T-helper 1 cell treated with Interleukin-12 subunit alpha and Interleukin-12 subunit beta and Interleukin-4 antibody, amounts not matched to agents 30 μg/mL and 1 μg/mL, for 36 hours (primary cell): ENCODE results near the gene KIAA1549.
A peak's percentile ranks its signal among the peaks of the same experiment; 100 is the strongest.
"Not testable (repeated sequence)": the region's sequence is repeated elsewhere in the genome, so short reads cannot be mapped to it uniquely, and the experiment has no call there.

ENCODE experiments used
- H3K27ac Mint-ChIP-seq: one replicate; pipeline ENCODE4 v1.8.0; 2021; ENCODE audit warnings: mild to moderate bottlenecking, mixed read lengths
- H3K27me3 Mint-ChIP-seq: one replicate; pipeline ENCODE4 v1.8.0; 2021; ENCODE audit warnings: low read depth, mixed read lengths
- H3K36me3 Mint-ChIP-seq: one replicate; pipeline ENCODE4 v1.8.0; 2021; ENCODE audit warnings: low read depth, mixed read lengths
- H3K4me1 Mint-ChIP-seq: one replicate; pipeline ENCODE4 v1.8.0; 2021; ENCODE audit warnings: low read depth, mixed read lengths
- H3K4me3 Mint-ChIP-seq: one replicate; pipeline ENCODE4 v1.8.0; 2021; ENCODE audit warnings: mild to moderate bottlenecking, moderate library complexity, mixed read lengths
- H3K9me3 Mint-ChIP-seq: one replicate; pipeline ENCODE4 v1.8.0; 2021; ENCODE audit warnings: mixed read lengths

Gene KIAA1549

DNA sequence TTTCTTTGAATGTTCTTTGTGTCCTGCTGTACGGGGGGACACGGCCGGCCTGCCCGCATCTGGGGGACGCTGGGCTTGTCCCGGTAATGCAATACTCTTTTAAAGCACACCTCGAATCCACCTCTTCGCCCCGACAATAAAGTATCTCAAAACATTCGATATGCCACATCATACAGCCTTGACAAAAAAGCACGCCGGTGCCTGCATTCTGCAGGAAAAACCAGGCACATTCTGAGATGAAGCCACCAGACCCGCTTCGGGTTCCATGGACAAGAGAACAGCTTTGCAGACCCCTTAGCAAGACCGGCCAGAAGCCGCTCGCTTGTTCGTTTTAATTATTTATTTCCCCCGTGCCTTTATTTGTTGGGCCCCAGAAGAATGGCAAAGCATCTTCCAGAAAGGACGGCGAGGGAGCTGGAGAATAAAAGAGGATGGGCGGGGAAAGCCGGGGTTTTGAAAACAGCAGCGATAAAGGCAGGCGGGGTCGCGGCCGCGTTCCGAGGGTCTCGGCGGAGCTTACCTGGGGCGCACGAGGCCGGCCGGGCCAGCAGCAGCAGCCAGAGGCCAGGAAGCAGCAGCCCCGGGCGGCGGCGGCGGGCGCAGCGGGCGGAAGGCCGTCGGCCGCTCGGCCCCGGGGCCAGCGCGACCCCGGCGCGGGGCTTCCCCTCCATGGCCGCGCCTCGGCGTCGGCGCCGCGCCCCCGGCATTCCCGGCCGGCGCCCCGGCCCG is 462 bp downstream of the KIAA1549 start:
- H3K4me3 Mint-ChIP-seq: peak overlapping the region; percentile 86
- H3K9me3 Mint-ChIP-seq: no peaks in the 10 kb centered on the region
- peak overlapping the region; percentile 13 for H3K27ac Mint-ChIP-seq
- no peaks in the 10 kb centered on the region for H3K36me3 Mint-ChIP-seq
- H3K27me3 Mint-ChIP-seq: peaks cover 52% of the 10 kb centered on the region
- peaks cover 12% of the 10 kb centered on the region for H3K4me1 Mint-ChIP-seq

DNA sequence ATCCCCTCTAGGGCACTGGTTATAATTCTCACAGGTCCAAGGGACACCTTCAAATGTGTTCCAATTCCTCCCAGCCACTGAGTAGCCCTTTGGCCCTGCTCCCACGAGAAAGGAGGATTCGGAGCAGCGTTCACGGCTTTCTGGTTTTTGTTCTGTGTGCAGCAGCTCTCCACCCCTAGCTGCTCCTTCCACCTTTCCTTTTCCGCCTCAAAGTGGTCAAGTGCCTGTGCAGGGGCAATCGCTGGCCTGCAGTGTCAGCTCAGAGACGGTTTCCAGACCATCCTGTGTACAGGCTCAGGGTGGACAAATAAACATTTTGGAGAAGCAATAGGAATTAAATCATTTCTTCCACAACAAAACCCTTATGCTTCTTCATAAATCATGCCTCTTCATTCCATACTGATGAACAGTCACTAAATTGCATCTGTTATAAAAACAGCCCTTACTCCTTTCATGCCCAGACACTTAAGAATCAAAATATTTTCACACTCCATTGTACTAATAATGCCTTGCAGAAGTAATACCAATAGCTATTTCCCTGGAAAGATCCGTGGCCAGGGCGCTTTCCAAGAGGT is 1.1 kb downstream of the KIAA1549 start:
- Mint-ChIP-seq H3K4me1 (peaks cover 12% of the 10 kb centered on the region), H3K27me3 (peaks cover 53% of the 10 kb centered on the region), H3K36me3 (no peaks in the 10 kb centered on the region), H3K9me3 (no peaks in the 10 kb centered on the region), H3K27ac (no peak overlapping the region), H3K4me3 (peak overlapping the region; percentile 86)

DNA sequence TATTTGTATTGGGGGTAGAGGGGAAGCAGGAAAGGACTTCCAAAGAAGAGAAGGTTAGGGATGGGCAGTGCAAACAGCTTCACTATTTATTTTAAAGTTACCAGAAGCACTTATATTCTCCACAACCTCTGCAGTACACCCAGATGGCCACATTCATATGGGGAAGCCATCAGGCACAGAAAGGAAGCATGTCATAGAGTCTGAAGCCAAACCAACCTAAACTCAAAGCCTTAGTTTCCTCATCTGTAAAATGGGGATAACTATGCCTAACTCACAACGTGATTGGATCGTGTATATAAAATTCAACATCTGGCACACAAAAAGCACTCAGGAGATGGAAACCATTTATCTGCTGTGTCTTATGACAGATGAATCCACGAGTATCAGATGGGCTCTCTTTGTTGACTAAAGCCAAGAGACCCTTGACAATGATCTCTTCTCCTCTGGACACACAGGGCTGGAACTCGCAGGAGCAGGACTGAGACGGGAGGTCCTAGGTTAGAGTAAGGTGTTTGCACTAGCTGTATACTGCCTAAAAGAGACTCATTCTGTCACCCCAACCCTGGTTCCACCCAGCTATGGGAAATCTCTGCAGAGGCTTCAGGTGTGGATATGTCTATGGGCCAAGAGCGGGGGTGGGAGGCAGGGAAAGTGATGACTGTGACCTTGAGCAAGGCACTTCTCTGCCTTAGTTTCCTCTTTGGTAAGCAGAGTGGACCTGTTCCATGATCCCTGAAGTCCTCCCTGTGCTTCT is 1.8 kb downstream of the KIAA1549 start:
- Mint-ChIP-seq H3K27ac (no peak overlapping the region), H3K4me1 (peaks cover 12% of the 10 kb centered on the region), H3K27me3 (peaks cover 57% of the 10 kb centered on the region), H3K4me3 (peak overlapping the region; percentile 71), H3K36me3 (no peaks in the 10 kb centered on the region), H3K9me3 (no peaks in the 10 kb centered on the region)

DNA sequence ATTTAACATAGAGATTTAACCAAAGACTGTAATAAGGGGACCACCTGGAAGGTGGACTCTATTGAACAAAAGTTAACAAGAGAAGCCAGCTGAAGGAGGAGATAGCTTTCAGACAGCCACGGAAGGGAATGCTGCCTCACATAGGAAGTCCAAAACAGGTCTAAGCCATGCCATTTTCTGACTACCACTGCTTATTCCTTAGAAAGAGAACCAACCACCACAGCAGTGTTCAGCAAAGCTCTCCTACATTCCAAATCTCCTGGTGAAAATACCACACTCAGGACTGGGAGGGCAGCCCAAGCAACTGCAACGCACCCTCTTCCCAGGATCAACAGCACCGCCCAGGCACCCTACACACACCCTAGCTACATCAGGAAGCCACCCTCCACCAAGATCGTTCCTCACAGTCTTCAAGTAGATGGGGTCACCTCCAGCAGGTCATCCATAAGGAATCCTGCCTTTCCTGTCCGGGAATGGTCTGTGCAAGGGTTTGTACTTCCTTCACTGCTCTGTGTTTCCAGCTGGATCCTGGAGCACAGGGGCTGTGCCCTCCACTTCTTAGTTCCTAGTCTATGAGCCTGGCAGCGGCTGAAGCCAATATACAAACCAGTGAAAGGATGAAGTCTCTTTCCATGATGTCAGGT is 2.5 kb downstream of the KIAA1549 start:
- Mint-ChIP-seq H3K27ac (no peak overlapping the region), H3K4me1 (peaks cover 12% of the 10 kb centered on the region), H3K36me3 (no peaks in the 10 kb centered on the region), H3K9me3 (no peaks in the 10 kb centered on the region), H3K27me3 (peaks cover 61% of the 10 kb centered on the region), H3K4me3 (no peak overlapping the region)

DNA sequence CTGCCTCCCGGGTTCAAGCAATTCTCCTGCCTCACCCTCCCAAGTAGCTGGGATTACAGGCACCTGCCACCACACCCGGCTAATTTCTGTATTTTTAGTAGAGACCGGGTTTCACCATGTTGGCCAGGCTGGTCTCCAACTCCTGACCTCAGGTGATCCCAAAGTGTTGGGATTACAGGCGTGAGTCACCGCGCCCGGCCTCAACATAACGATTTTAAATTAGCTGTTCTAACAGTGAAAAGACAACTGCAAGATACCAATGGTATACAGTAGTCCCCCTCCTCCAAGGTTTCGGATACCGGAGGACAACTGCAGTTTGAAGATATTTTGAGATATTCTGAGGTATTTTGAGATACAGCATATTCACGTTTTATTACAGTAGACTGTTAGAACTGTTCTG is 5.0 kb downstream of the KIAA1549 start:
- H3K27me3 Mint-ChIP-seq: peaks cover 53% of the 10 kb centered on the region
- not testable (repeated sequence) for H3K9me3 Mint-ChIP-seq, H3K27ac Mint-ChIP-seq, H3K4me3 Mint-ChIP-seq, H3K36me3 Mint-ChIP-seq, H3K4me1 Mint-ChIP-seq

DNA sequence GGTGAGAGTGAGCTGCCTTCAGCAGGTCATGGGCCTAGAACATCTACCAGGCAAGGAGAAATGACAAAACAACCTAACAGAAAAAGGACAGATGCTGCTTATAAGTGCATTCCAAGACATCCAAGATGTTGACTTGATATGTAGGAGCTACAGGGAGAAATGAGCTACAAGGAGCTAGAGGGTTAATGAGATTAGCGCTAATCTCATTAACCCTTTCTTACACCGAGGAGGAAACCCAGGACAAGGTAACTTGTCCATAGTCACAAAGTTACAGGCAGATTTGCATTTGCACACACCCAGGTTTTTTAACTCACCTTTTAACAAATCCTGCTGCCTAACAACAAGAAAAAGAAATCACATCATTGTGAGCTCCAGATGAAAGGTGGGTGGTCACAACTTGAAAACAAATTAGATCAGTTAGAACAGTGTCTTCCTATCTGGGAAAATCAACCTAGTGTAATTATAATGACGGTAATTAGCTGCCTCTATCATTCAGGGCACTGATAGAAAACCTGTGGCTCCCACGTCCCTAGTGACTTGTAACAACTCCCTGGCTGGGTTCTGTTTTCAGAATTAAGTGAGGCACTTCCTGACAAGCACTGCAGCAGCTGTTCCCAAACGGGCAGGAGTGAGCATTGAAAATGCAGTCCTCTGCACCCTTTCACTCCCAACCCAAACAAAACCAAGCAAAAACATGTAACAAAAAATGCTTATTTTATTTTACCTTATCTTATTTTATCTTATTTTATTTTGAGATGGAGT is 5.7 kb downstream of the KIAA1549 start:
- Mint-ChIP-seq H3K27me3 (peaks cover 48% of the 10 kb centered on the region), H3K27ac (no peak overlapping the region), H3K4me1 (peaks cover 5% of the 10 kb centered on the region), H3K36me3 (no peaks in the 10 kb centered on the region), H3K9me3 (no peaks in the 10 kb centered on the region), H3K4me3 (no peak overlapping the region)

DNA sequence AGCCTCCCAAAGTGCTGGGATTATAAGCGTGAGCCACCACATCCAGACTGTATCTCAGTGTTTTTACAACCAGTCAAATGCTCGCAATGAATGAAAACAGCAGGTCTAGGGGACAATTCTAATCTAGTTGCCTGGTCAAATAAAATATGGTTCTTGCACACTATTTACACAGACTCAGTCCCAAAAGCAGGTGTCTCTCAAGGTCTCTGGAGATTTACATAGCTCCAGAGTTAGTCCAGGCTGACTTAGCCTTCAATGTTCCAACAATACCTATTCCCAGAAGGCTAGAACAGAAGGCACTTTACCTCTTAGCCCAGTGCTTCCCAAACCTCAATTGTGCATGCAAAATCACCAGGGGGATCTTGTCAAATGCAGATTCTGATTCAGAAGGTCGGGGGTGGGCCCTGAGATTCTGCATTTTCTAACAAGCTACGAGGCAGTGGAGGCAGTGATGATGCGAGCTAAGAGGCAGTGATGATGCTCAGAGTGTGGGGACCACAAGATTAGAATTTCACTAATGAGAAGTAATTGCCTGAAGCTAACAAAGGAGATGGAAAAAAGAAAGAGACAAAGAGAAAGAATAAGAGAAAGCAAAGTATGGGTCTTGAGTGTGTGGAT is 6.4 kb downstream of the KIAA1549 start:
- Mint-ChIP-seq H3K4me3 (no peak overlapping the region), H3K9me3 (no peaks in the 10 kb centered on the region), H3K27me3 (peaks cover 41% of the 10 kb centered on the region), H3K4me1 (no peaks in the 10 kb centered on the region), H3K36me3 (no peaks in the 10 kb centered on the region), H3K27ac (no peak overlapping the region)

DNA sequence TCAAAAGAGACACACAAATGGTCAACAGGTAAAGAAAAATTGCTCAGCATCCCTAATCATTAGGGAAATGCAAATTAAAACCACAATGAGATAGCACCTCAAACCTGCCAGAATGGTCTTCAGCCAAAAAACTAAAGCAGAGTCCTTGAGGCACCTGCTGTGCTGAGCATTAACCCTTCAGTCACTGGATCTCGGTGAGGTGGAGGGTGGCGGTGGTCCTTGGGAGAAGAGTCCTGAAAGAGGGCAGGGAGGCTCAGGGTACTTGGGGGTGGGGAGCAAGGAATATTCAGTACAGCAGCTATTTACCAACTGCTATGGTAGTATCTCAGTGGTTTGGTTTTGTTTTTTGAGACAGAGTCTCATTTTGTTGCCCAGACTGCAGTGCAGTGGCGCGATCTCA is 7.1 kb downstream of the KIAA1549 start:
- Mint-ChIP-seq H3K9me3 (no peaks in the 10 kb centered on the region), H3K36me3 (no peaks in the 10 kb centered on the region), H3K27ac (no peak overlapping the region)

DNA sequence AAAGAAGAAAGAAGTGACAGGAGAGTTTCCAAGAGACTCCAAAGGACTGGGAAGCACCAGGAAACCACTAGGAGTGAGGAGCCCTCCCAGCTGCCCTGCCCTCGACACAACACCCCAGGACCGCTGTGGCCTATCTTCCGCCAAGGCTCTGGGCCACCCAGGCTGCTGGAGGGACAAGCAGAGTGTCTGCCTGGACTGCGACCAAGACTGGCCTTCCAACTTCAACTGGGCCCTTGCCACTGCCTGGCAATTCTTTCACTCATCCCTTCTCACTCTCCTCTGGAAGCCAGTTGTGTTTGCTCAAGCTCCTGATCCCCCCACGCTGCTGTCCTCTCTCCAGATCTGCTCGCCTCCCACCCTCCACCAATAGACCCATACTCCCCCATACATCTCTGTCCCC is 10.2 kb downstream of the KIAA1549 start:
- Mint-ChIP-seq H3K27me3 (peaks cover 21% of the 10 kb centered on the region), H3K4me1 (no peaks in the 10 kb centered on the region), H3K36me3 (no peaks in the 10 kb centered on the region), H3K4me3 (no peak overlapping the region), H3K9me3 (no peaks in the 10 kb centered on the region), H3K27ac (no peak overlapping the region)

More for the DNA sequence above, 7.1 kb downstream of the KIAA1549 start:
- Mint-ChIP-seq H3K27me3 (peaks cover 34% of the 10 kb centered on the region), H3K4me1 (no peaks in the 10 kb centered on the region), H3K4me3 (no peak overlapping the region)

DNA sequence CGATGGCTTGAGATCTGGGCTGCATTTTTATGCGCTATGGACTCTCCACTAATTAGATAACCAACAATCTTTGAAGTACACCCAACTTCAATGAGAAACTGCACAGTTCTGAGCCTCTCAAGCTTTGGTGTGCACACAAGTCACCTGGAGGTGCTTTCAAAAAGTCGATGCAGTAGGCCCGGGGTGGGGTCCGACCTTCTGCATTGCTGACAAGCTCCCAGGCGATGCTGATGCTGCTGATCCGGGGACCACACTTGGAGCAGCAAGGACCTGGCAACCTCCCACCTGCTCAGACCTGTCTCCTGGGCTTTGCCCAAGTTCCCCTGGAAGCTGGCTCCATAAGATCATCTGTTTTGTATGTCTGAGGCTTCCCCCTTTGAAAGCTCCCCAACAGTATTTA is 10.7 kb downstream of the KIAA1549 start:
- H3K4me1 Mint-ChIP-seq: no peaks in the 10 kb centered on the region
- H3K27ac Mint-ChIP-seq: no peak overlapping the region
- H3K27me3 Mint-ChIP-seq: peaks cover 23% of the 10 kb centered on the region
- H3K4me3 Mint-ChIP-seq: no peak overlapping the region
- no peaks in the 10 kb centered on the region for H3K36me3 Mint-ChIP-seq
- H3K9me3 Mint-ChIP-seq: no peaks in the 10 kb centered on the region

DNA sequence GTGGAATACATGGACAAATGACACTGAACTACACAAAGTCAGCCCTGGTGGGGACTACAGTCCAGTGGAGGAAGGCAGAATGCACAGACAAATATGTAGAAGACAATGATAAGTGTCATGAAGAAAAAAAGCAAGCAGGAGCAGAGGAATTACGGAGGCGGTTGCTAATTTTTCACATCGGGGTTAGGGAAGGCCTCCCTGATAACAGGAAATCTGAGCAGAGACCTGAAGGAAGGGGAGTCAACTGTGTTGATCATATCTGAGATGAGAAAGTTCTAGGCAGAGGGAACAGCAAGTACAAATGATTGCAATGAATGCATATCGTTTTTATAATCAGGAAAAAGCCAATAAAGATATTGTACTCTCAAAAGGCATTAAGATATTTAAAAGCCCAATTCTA is 14.0 kb downstream of the KIAA1549 start:
- Mint-ChIP-seq H3K4me1 (peaks cover 2% of the 10 kb centered on the region), H3K9me3 (no peaks in the 10 kb centered on the region), H3K4me3 (no peak overlapping the region), H3K27ac (no peak overlapping the region), H3K36me3 (no peaks in the 10 kb centered on the region), H3K27me3 (peaks cover 17% of the 10 kb centered on the region)

DNA sequence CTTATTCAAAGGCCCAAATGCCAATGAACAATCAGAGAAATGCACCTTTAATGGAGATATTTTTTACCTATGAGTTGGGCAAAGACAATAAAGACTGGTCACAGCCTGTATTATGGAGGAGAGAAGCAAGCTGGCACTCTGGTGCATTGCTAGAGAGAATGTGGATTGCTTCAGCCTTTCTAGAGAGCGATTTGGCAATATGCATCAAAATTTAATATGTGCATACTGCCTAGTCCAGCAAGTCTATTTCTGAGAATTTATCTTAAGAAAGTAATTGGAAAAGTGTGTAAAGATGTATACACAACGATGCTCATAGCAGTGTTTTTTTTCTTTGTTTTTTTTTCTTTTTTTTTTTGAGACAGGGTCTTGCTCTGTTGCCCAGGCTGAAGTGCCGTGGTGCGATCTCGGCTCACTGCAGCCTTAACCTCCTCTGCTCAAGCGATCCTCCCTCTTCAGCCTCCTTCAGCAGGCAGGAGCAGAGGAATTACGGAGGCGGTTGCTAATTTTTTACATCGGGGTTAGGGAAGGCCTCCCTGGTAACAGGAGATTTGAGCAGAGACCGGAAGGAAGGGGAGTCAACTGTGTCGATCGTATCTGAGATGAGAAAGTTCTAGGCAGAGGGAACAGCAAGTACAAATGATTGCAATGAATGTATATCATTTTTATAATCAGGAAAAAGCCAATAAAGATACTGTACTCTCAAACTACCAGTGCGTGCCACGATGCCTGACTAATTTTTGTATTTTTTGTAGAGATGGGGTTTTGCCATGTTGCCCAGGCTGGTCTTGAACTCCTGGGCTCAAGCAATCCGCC is 16.4 kb downstream of the KIAA1549 start:
- Mint-ChIP-seq H3K36me3 (no peaks in the 10 kb centered on the region), H3K4me3 (no peak overlapping the region), H3K27me3 (peaks cover 17% of the 10 kb centered on the region), H3K27ac (no peak overlapping the region), H3K9me3 (no peaks in the 10 kb centered on the region), H3K4me1 (peaks cover 2% of the 10 kb centered on the region)

DNA sequence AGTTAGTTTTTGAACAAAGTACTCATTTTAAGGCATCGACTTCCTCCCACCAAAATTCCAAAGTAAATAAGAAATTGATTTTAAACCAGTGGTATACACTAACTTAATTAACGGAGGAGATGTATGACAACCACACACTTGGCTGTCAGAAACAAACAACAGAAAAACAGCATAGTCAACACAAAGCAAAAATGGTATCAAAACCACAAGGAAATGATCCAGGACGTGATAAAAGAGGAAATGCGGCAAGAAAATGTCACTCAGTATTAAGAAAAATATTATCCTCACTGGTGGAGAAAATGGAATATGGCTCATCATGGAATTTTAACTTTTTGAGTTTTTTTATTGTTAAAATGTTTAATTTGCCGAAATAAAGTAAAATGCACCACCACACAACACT is 17.5 kb downstream of the KIAA1549 start:
- Mint-ChIP-seq H3K27ac (no peak overlapping the region), H3K4me3 (no peak overlapping the region), H3K9me3 (no peaks in the 10 kb centered on the region), H3K36me3 (no peaks in the 10 kb centered on the region), H3K27me3 (peaks cover 17% of the 10 kb centered on the region), H3K4me1 (peaks cover 2% of the 10 kb centered on the region)
